C4-2B (cell line): ENCODE results near the gene RUFY1.
A peak's percentile ranks its signal among the peaks of the same experiment; 100 is the strongest.
"Not testable (repeated sequence)": the region's sequence is repeated elsewhere in the genome, so short reads cannot be mapped to it uniquely, and the experiment has no call there.

ENCODE experiments used
- ZFX ChIP-seq: fragments of 450-650 bp; IDR thresholded peaks from 2 replicates; pipeline ENCODE4 v1.6.1; 2017
- TF ChIP-seq, protein P1 (sequence below): fragments of 450-650 bp; conservative IDR thresholded peaks from 2 replicates; pipeline ENCODE4 v1.5.1; 2017; ENCODE audit warnings: mild to moderate bottlenecking

DNA sequence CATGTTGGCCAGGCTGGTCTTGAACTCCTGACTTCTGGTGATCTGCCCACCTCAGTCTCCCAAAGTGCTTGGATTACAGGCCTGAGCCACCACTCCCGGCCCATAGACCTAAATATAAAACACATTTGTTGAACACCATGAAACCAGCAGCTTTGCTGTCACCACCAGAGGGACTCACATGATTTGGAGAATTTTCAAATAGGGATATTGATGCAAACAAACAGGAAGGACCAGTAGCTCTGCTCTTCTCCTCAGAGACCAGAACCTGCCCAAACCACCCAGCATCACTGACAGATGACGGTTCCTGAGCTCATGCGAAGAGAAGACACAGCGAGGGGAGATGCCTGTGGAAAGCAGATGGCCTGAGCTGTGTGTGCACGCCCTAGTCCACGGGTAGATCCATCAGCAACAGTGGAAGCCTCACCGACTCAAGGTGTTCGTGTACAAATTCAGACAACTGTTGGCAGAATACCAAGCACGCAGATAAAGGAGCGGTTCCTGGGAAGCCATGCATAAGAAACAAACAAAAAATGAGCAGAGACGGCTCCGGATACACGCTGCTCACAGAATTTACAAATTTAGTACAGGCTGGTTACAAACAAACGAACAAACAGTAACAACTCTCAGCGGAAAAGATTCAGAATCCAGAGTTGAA lies 30.8 kb upstream of the RUFY1 start:
- TF ChIP-seq, protein P1, sequence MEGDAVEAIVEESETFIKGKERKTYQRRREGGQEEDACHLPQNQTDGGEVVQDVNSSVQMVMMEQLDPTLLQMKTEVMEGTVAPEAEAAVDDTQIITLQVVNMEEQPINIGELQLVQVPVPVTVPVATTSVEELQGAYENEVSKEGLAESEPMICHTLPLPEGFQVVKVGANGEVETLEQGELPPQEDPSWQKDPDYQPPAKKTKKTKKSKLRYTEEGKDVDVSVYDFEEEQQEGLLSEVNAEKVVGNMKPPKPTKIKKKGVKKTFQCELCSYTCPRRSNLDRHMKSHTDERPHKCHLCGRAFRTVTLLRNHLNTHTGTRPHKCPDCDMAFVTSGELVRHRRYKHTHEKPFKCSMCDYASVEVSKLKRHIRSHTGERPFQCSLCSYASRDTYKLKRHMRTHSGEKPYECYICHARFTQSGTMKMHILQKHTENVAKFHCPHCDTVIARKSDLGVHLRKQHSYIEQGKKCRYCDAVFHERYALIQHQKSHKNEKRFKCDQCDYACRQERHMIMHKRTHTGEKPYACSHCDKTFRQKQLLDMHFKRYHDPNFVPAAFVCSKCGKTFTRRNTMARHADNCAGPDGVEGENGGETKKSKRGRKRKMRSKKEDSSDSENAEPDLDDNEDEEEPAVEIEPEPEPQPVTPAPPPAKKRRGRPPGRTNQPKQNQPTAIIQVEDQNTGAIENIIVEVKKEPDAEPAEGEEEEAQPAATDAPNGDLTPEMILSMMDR: peak; percentile 62
- not testable (repeated sequence) for TF ChIP-seq ZFX
